ENCODE data around the gene LGSN. TPM values are rescaled to one million over a fixed set of nuclear protein-coding genes. Genes with fewer than 3 reads are reported as not detected.
A peak's percentile ranks its signal among the peaks of the same experiment; 100 is the strongest.

LGSN gene
- total and polyA plus RNA-seq, 2 of the 13 experiments (the other 11 are each of a cell fraction or from before 2014, with no cell fraction given): 0.13 to 0.63 TPM

DNA sequence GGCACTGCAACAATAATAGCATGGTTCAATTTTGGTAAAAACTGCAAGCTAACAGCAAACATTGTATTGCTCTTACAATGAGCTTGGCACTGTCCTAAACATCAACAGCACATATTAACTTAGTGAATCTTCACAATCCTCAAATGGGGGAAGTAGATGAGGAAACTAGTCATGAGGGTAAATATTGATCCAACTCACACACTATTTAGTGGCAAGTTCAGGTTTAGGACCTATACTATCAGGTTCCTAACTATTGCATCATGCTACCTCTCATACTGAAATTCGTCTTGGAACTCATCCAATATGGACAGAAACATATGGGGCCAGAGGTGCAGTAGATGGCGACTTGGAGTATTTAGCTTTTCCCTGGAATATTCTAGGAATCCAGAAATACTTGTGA lies 74.4 kb downstream of the LGSN start (continued):
- TF ChIP-seq, protein P1, sequence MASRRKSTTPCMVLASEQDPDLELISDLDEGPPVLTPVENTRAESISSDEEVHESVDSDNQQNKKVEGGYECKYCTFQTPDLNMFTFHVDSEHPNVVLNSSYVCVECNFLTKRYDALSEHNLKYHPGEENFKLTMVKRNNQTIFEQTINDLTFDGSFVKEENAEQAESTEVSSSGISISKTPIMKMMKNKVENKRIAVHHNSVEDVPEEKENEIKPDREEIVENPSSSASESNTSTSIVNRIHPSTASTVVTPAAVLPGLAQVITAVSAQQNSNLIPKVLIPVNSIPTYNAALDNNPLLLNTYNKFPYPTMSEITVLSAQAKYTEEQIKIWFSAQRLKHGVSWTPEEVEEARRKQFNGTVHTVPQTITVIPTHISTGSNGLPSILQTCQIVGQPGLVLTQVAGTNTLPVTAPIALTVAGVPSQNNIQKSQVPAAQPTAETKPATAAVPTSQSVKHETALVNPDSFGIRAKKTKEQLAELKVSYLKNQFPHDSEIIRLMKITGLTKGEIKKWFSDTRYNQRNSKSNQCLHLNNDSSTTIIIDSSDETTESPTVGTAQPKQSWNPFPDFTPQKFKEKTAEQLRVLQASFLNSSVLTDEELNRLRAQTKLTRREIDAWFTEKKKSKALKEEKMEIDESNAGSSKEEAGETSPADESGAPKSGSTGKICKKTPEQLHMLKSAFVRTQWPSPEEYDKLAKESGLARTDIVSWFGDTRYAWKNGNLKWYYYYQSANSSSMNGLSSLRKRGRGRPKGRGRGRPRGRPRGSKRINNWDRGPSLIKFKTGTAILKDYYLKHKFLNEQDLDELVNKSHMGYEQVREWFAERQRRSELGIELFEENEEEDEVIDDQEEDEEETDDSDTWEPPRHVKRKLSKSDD (CRISPR knock-in tag; IDR thresholded peaks at IDR 0.05; ENCODE audit: low read depth): no peak
- TF ChIP-seq RAD21 (CRISPR knock-in tag; IDR thresholded peaks at IDR 0.05) (no peak), CCAR2 (optimal IDR thresholded peaks at IDR 0.05; ENCODE audit: low read depth, low read length) (no peak), TOPORS (CRISPR knock-in tag; IDR thresholded peaks at IDR 0.05) (no peak), ARNTL (CRISPR knock-in tag; IDR thresholded peaks at IDR 0.05) (no peak), MED13 (CRISPR knock-in tag; IDR thresholded peaks at IDR 0.05) (no peak), TBX2 (CRISPR knock-in tag; IDR thresholded peaks at IDR 0.05; ENCODE audit: borderline replicate concordance) (no peak), ZNF556 (CRISPR knock-in tag; IDR thresholded peaks at IDR 0.05; ENCODE audit: borderline replicate concordance) (no peak), IKZF1 (IDR thresholded peaks at IDR 0.05) (no peak), RFXANK (CRISPR knock-in tag; IDR thresholded peaks at IDR 0.05) (no peak), POLR2A (IDR thresholded peaks at IDR 0.05; ENCODE audit: insufficient read depth in 1 of 2, low read depth in 2 of 2, low read length in 2 of 2) (no peak), ELF3 (CRISPR knock-in tag; IDR thresholded peaks at IDR 0.05) (peak; percentile 52), GABPB1 (CRISPR knock-in tag; IDR thresholded peaks at IDR 0.05) (no peak), ZSCAN31 (CRISPR knock-in tag; IDR thresholded peaks at IDR 0.05; ENCODE audit: low read depth) (no peak), HDAC2 (CRISPR knock-in tag; IDR thresholded peaks at IDR 0.05) (no peak), MTF2 (CRISPR knock-in tag; IDR thresholded peaks at IDR 0.05; ENCODE audit: borderline replicate concordance) (no peak), SMAD3 (CRISPR knock-in tag; IDR thresholded peaks at IDR 0.05) (0 out of 2 replicates have a peak, but pooled peaks have one; percentile 28), CEBPG (CRISPR knock-in tag; IDR thresholded peaks at IDR 0.05) (peak; percentile 88), GATAD2A (CRISPR knock-in tag; IDR thresholded peaks at IDR 0.05) (peak; percentile 57; the same call in 1 of the 2 replicates), KMT2B (CRISPR knock-in tag; IDR thresholded peaks at IDR 0.05) (no peak), EP300 (IDR thresholded peaks at IDR 0.05; ENCODE audit: low read depth in 2 of 2, low read length in 2 of 2) (0 out of 4 replicates have a peak, but pooled peaks of 1 of the 2 experiments have one; percentile 28), EP300 (CRISPR knock-in tag; IDR thresholded peaks at IDR 0.05; ENCODE audit: borderline replicate concordance) (no peak)
- TF ChIP-seq, protein P2, sequence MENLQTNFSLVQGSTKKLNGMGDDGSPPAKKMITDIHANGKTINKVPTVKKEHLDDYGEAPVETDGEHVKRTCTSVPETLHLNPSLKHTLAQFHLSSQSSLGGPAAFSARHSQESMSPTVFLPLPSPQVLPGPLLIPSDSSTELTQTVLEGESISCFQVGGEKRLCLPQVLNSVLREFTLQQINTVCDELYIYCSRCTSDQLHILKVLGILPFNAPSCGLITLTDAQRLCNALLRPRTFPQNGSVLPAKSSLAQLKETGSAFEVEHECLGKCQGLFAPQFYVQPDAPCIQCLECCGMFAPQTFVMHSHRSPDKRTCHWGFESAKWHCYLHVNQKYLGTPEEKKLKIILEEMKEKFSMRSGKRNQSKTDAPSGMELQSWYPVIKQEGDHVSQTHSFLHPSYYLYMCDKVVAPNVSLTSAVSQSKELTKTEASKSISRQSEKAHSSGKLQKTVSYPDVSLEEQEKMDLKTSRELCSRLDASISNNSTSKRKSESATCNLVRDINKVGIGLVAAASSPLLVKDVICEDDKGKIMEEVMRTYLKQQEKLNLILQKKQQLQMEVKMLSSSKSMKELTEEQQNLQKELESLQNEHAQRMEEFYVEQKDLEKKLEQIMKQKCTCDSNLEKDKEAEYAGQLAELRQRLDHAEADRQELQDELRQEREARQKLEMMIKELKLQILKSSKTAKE (CRISPR knock-in tag; IDR thresholded peaks at IDR 0.05; ENCODE audit: borderline replicate concordance): no peak
- TF ChIP-seq, protein P3, sequence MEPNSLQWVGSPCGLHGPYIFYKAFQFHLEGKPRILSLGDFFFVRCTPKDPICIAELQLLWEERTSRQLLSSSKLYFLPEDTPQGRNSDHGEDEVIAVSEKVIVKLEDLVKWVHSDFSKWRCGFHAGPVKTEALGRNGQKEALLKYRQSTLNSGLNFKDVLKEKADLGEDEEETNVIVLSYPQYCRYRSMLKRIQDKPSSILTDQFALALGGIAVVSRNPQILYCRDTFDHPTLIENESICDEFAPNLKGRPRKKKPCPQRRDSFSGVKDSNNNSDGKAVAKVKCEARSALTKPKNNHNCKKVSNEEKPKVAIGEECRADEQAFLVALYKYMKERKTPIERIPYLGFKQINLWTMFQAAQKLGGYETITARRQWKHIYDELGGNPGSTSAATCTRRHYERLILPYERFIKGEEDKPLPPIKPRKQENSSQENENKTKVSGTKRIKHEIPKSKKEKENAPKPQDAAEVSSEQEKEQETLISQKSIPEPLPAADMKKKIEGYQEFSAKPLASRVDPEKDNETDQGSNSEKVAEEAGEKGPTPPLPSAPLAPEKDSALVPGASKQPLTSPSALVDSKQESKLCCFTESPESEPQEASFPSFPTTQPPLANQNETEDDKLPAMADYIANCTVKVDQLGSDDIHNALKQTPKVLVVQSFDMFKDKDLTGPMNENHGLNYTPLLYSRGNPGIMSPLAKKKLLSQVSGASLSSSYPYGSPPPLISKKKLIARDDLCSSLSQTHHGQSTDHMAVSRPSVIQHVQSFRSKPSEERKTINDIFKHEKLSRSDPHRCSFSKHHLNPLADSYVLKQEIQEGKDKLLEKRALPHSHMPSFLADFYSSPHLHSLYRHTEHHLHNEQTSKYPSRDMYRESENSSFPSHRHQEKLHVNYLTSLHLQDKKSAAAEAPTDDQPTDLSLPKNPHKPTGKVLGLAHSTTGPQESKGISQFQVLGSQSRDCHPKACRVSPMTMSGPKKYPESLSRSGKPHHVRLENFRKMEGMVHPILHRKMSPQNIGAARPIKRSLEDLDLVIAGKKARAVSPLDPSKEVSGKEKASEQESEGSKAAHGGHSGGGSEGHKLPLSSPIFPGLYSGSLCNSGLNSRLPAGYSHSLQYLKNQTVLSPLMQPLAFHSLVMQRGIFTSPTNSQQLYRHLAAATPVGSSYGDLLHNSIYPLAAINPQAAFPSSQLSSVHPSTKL (CRISPR knock-in tag; IDR thresholded peaks at IDR 0.05): peak; percentile 61; the same call in 1 of the 2 replicates
- TF ChIP-seq, protein P4, sequence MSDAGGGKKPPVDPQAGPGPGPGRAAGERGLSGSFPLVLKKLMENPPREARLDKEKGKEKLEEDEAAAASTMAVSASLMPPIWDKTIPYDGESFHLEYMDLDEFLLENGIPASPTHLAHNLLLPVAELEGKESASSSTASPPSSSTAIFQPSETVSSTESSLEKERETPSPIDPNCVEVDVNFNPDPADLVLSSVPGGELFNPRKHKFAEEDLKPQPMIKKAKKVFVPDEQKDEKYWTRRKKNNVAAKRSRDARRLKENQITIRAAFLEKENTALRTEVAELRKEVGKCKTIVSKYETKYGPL (CRISPR knock-in tag; IDR thresholded peaks at IDR 0.05): no peak

All from HepG2 (cell line).